Epithelial cell of prostate (primary cell): Measurements from ENCODE around the gene REPS2.

Experiments
- DNase-seq: peaks from one replicate; pipeline ENCODE4 v3.0.0-alpha.2; 2011; ENCODE audit warnings: low read depth, low spot score
- H3K27ac ChIP-seq: fragments of 450-650 bp; 2 replicates; pipeline ENCODE4 v1.5.1; 2017; ENCODE audit warnings: mild to moderate bottlenecking

Gene REPS2

GRCh38 chrX:17030580-17031270 is 84.3 kb downstream of the REPS2 start:
- no peak overlapping the region for H3K27ac ChIP-seq
- no peak for DNase-seq

GRCh38 chrX:17031827-17032226 is 85.4 kb downstream of the REPS2 start:
- no peak for DNase-seq
- no peak overlapping the region for H3K27ac ChIP-seq

- no peak overlapping the region for H3K27ac ChIP-seq
- DNase-seq = no peak
These were observed 85.9 kb downstream of the REPS2 start for GRCh38 chrX:17032351-17032750.

GRCh38 chrX:17033225-17033624 is 86.8 kb downstream of the REPS2 start:
- H3K27ac ChIP-seq = no peak overlapping the region
- no peak for DNase-seq

- no peak overlapping the region for H3K27ac ChIP-seq
- no peak for DNase-seq
These were observed 88.7 kb downstream of the REPS2 start for GRCh38 chrX:17035111-17035510.

- DNase-seq = no peak
- H3K27ac ChIP-seq = no peak overlapping the region
These were observed 89.9 kb downstream of the REPS2 start for GRCh38 chrX:17036171-17036961.

- DNase-seq = no peak
These were observed 91.8 kb downstream of the REPS2 start for GRCh38 chrX:17038277-17038676.

GRCh38 chrX:17038681-17039161 is 92.3 kb downstream of the REPS2 start:
- no peak for DNase-seq
- H3K27ac ChIP-seq = no peak overlapping the region

More at GRCh38 chrX:17038277-17038676, 91.8 kb downstream of the REPS2 start:
- no peak overlapping the region for H3K27ac ChIP-seq

GRCh38 chrX:17039826-17040225 is 93.4 kb downstream of the REPS2 start:
- no peak for DNase-seq

GRCh38 chrX:17040711-17041110 is 94.3 kb downstream of the REPS2 start:
- H3K27ac ChIP-seq = no peak overlapping the region
- DNase-seq = no peak

More at GRCh38 chrX:17039826-17040225, 93.4 kb downstream of the REPS2 start:
- no peak overlapping the region for H3K27ac ChIP-seq

- no peak overlapping the region for H3K27ac ChIP-seq
- no peak for DNase-seq
These were observed 95.6 kb downstream of the REPS2 start for GRCh38 chrX:17042037-17042436.

- no peak overlapping the region for H3K27ac ChIP-seq
- DNase-seq = no peak
These were observed 100.1 kb downstream of the REPS2 start for GRCh38 chrX:17046478-17047097.

- no peak for DNase-seq
- no peak overlapping the region for H3K27ac ChIP-seq
These were observed 100.8 kb downstream of the REPS2 start for GRCh38 chrX:17047224-17047623.

GRCh38 chrX:17052210-17052609 is 105.8 kb downstream of the REPS2 start:
- H3K27ac ChIP-seq = no peak overlapping the region
- DNase-seq = no peak

- no peak for DNase-seq
- no peak overlapping the region for H3K27ac ChIP-seq
These were observed 106.3 kb downstream of the REPS2 start for GRCh38 chrX:17052793-17053192.

GRCh38 chrX:17053502-17053901 is 107.0 kb downstream of the REPS2 start:
- no peak for DNase-seq
- no peak overlapping the region for H3K27ac ChIP-seq

GRCh38 chrX:17056868-17057608 is 110.6 kb downstream of the REPS2 start:
- DNase-seq = no peak
- H3K27ac ChIP-seq = no peak overlapping the region

- no peak overlapping the region for H3K27ac ChIP-seq
- no peak for DNase-seq
These were observed 115.6 kb downstream of the REPS2 start for GRCh38 chrX:17062065-17062464.

GRCh38 chrX:17065100-17065499 is 118.6 kb downstream of the REPS2 start:
- no peak for DNase-seq
- no peak overlapping the region for H3K27ac ChIP-seq

GRCh38 chrX:17067534-17067933 is 121.1 kb downstream of the REPS2 start:
- DNase-seq = no peak

More at GRCh38 chrX:17067534-17067933, 121.1 kb downstream of the REPS2 start:
- H3K27ac ChIP-seq = no peak overlapping the region
